ENCODE measurements around the gene SLC2A13. TPM values are rescaled to one million over a fixed set of nuclear protein-coding genes. Genes with fewer than 3 reads are reported as not detected.
"Not testable (repeated sequence)": the region's sequence is repeated elsewhere in the genome, so short reads cannot be mapped to it uniquely, and the experiment has no call there.

Gene SLC2A13
- polyA plus RNA-seq, 1 donor: 3.5 TPM

- no peak for DNase-seq (ENCODE audit: low read depth)
Measured at GRCh38 chr12:39763071-39763889, 342.6 kb downstream of the SLC2A13 start.

GRCh38 chr12:39755478-39755877, 350.4 kb downstream of the SLC2A13 start:
- DNase-seq (ENCODE audit: low read depth): no peak

- no peak for DNase-seq (ENCODE audit: low read depth)
Measured at GRCh38 chr12:39752482-39753137, 353.3 kb downstream of the SLC2A13 start.

DNA sequence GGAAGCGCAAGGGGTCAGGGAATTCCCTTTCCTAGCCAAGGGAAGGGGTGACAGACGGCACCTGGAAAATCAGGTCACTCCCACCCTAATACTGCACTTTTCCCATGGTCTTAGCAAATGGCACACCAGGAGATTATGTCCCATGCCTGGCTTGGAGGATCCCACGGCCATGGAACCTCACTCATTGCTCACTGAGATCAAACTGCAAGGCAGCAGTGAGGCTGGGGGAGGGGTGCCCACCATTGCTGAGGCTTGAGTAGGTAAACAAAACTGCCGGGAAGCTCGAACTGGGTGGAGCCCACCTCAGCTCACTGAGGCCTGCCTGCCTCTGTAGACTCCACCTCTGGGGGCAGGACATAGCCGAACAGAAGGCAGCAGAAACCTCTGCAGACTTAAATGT, 359.7 kb downstream of the SLC2A13 start:
- not testable (repeated sequence) for DNase-seq (ENCODE audit: low read depth)

DNA sequence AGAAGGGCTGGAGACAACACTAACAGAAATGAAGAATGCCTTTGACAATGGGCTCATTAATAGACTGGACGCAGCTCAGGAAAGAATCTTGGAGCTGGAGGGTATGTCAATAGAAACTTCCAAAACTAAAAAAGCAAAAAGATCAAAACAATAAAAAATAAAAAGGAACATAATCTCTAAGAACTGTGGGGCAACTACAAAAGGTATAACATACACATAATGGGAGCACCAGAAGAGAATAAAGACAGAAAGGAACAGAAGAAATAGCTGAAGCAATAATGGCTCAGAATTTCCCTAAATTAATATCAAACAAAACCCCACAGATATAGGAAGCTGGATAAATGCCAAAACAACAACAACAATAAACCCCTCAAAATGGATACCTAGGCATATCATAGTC, 362.2 kb downstream of the SLC2A13 start:
- no peak for DNase-seq (ENCODE audit: low read depth)

- no peak for DNase-seq (ENCODE audit: low read depth)
Measured at GRCh38 chr12:39736406-39736805, 369.5 kb downstream of the SLC2A13 start.

- peak; percentile 8 for DNase-seq (ENCODE audit: low read depth)
Measured at GRCh38 chr12:39723831-39724230, 382.1 kb downstream of the SLC2A13 start.

- DNase-seq (ENCODE audit: low read depth): no peak
Measured at GRCh38 chr12:39722504-39722903, 383.4 kb downstream of the SLC2A13 start.

- no peak for DNase-seq (ENCODE audit: low read depth)
Measured at GRCh38 chr12:39713552-39713951, 392.3 kb downstream of the SLC2A13 start.

- DNase-seq (ENCODE audit: low read depth): no peak
Measured at GRCh38 chr12:39712334-39712733, 393.5 kb downstream of the SLC2A13 start.

Other genes with a start within 250 kb of the SLC2A13 start
- gene LRRK2, start 118.9 kb upstream of the SLC2A13 start, polyA plus RNA-seq (ENCODE audit: insufficient read length): 4.5 TPM

Measured in forelimb muscle (tissue), 1 donor.